ENCODE results near the gene ZCCHC14.

DNA sequence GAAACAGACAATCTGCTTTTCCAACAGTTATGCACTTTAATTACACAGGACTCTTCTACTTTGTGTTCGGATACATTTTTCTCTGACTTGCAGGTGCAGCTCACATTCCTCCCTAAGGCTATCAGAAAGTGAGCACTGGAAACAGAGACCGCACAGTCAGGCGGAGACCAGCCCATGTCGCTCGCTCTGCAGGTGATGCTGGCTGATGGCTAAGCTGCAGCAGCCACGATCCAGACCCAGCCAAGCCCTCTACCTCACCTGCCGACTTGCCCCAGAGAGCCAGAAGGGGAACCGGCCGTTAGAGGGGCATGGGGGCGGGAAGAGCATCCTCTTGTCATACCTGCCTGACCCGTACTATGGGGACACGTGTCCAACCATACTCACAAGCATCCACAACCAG lies 66.9 kb downstream of the ZCCHC14 start:
- TF ChIP-seq TAF1 (IDR thresholded peaks at IDR 0.05; ENCODE audit: low read depth, low read length) (no peak), POLR2A (IDR thresholded peaks at IDR 0.05; ENCODE audit: low read depth, low read length) (no peak), POLR2AphosphoS5 (IDR thresholded peaks at IDR 0.05; ENCODE audit: low read depth, low read length) (no peak), SPI1 (IDR thresholded peaks at IDR 0.05; ENCODE audit: low read depth, low read length) (no peak), PAX5 (IDR thresholded peaks at IDR 0.05; ENCODE audit: insufficient read depth, low read length, severe bottlenecking) (no peak)
